Measurements from ENCODE around the gene RNF19B.
A peak's percentile ranks its signal among the peaks of the same experiment; 100 is the strongest.

Gene RNF19B

GRCh38 chr1:32893198-32894018, 71.2 kb downstream of the RNF19B start:
- TF ChIP-seq CTCF (IDR thresholded peaks at IDR 0.05; ENCODE audit: borderline replicate concordance, insufficient read depth, low read depth, low read length): no peak
- H3K4me3 ChIP-seq (ENCODE audit: low read depth, low read length): peak overlapping the region; percentile 5

GRCh38 chr1:32892368-32893197, 72.0 kb downstream of the RNF19B start:
- H3K4me3 ChIP-seq (ENCODE audit: low read depth, low read length): peak overlapping the region; percentile 5
- TF ChIP-seq CTCF (IDR thresholded peaks at IDR 0.05; ENCODE audit: borderline replicate concordance, insufficient read depth, low read depth, low read length): peak; percentile 77

GRCh38 chr1:32891630-32892029, 73.0 kb downstream of the RNF19B start:
- TF ChIP-seq CTCF (IDR thresholded peaks at IDR 0.05; ENCODE audit: borderline replicate concordance, insufficient read depth, low read depth, low read length): no peak
- no peak overlapping the region for H3K4me3 ChIP-seq (ENCODE audit: low read depth, low read length)

GRCh38 chr1:32891241-32891570, 73.4 kb downstream of the RNF19B start:
- no peak for TF ChIP-seq CTCF (IDR thresholded peaks at IDR 0.05; ENCODE audit: borderline replicate concordance, insufficient read depth, low read depth, low read length)

GRCh38 chr1:32890516-32891240, 73.9 kb downstream of the RNF19B start:
- H3K4me3 ChIP-seq (ENCODE audit: low read depth, low read length): no peak overlapping the region
- TF ChIP-seq CTCF (IDR thresholded peaks at IDR 0.05; ENCODE audit: borderline replicate concordance, insufficient read depth, low read depth, low read length): no peak

More at GRCh38 chr1:32891241-32891570, 73.4 kb downstream of the RNF19B start:
- H3K4me3 ChIP-seq (ENCODE audit: low read depth, low read length): no peak overlapping the region

GRCh38 chr1:32889731-32890278, 74.8 kb downstream of the RNF19B start:
- no peak for TF ChIP-seq CTCF (IDR thresholded peaks at IDR 0.05; ENCODE audit: borderline replicate concordance, insufficient read depth, low read depth, low read length)
- no peak overlapping the region for H3K4me3 ChIP-seq (ENCODE audit: low read depth, low read length)

Data from GM12875 (cell line).